Left kidney (tissue), 2 donors: ENCODE measurements around the gene WRAP73. TPM values are rescaled to one million over a fixed set of nuclear protein-coding genes. Genes with fewer than 3 reads are reported as not detected.

Source experiments
- DNase-seq: peaks from one replicate; pipeline ENCODE4 v3.0.0-alpha.2; 2013
- polyA plus RNA-seq: library from polyadenylated mRNA; unstranded; fragments of 120-200 nt; gene quantifications from one replicate; pipeline ENCODE4 v1.2.1, GENCODE V29; 2013; ENCODE audit not compliant: insufficient read length

WRAP73 gene
- polyA plus RNA-seq, 1 donor, result 17.8 TPM

- DNase-seq, result no peak
These were observed 34.9 kb downstream of the WRAP73 start for GRCh38 chr1:3614755-3615742.

GRCh38 chr1:3612123-3612522 lies 37.8 kb downstream of the WRAP73 start:
- no peak for DNase-seq

GRCh38 chr1:3611170-3612019 lies 38.5 kb downstream of the WRAP73 start, which contains the start of gene MEGF6:
Gene MEGF6 (minus strand): TSS chr1:3611508. CDS start chr1:3611268, 240 bp downstream.
- DNase-seq, result peak; percentile 82

GRCh38 chr1:3610527-3611169 lies 39.3 kb downstream of the WRAP73 start:
- peak; percentile 33 for DNase-seq

DNA sequence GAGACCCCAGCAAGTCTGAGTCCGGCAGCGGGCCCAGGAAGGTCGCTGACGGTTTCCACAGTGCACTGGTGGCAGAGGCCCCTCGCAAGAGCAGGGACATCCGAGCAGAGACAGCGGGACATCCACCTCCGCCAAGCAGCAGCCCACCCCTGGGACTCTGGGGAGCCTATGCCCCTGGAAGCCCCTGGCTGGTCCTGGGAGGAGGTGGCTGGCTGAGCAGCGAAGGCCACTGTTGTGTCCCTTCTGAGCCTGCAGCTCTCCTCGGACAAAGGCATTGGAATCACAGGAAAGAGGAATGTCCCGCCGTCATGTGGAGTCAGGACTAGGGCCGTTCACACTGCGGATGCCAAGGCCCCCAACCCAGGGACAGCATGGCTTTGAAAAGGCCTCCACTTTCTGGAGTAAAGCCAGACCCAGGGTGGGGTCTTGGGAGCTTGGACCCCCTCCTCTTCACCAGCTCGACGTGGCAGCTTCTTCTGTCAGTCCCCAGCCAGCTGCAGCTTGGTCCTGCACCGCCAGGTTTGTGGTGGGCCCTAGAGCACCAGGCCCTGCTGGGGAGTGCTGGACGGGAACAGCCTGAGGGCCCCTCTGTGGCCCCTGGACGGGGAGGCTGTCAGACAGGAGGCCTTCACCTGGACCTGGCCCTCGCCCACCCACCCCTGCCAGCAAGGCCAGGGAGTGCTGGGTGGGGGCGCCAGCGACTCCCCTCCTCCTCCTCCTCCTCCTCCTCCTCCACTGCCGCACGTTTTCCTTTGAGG lies 40.0 kb downstream of the WRAP73 start:
- peak; percentile 5 for DNase-seq

DNA sequence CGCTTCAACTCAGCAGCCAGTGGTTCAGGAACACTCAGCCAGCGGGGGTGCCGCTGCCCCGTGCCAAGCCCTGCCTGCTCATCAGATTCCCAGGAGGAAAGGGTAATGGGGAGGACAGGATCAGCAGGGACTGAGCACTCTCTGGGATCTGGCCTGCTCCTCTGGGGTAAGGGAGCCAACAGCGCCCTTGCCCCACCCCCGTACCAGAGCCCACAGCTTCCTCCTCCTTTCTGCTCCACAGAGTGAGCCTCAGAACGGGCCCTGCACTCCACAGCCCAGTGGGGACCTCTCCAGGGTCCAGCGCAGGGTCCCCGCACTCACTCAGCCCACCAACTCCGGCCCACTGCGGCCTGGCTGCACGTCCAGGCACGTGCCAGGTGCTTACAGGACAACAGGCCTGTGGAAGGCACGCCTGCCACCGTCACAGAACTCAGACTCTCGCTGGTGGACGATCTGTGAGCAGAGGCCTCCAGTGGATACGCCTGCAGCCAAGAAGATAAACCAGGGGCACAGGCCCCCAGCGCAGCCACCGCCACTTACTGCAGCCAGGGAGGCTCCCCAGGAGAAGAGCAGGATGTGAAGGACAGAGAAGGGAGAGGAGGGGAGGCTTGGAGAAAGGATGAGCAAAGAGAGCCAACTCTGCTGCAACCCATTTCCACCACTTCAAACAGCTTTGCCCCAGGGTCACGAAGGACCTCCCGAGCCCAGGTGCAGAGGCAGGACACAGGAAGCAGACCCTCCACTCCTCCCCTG lies 40.7 kb downstream of the WRAP73 start:
- DNase-seq, result no peak

DNA sequence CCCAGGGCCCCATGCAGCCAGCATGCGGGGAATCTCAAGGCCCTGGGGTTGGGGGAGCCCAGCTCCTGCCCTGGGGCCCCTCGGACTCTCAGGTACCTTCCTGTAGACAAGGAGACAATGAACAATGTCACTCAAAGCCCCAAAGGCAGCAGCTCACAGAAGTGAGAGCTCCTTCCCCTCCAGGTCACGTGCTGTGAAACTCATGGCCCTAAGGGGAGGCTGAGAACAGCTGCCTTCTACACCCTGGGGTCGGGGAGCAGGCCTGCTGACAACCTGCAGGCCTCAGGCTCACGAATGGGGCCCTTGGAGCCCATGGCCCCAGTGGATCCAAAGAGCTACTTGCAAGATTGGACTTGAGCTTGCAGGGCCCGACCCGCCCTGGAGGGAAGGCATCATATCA lies 41.7 kb downstream of the WRAP73 start:
- DNase-seq, result no peak

- DNase-seq, result no peak
These were observed 42.2 kb downstream of the WRAP73 start for GRCh38 chr1:3607703-3608065.

- DNase-seq, result no peak
These were observed 42.9 kb downstream of the WRAP73 start for GRCh38 chr1:3606779-3607702.

- DNase-seq, result no peak
These were observed 44.7 kb downstream of the WRAP73 start for GRCh38 chr1:3604997-3605823.

- no peak for DNase-seq
These were observed 45.4 kb downstream of the WRAP73 start for GRCh38 chr1:3604468-3604974.

GRCh38 chr1:3603571-3604467 lies 46.1 kb downstream of the WRAP73 start:
- DNase-seq, result no peak

GRCh38 chr1:3603156-3603555 lies 46.7 kb downstream of the WRAP73 start:
- DNase-seq, result no peak

DNA sequence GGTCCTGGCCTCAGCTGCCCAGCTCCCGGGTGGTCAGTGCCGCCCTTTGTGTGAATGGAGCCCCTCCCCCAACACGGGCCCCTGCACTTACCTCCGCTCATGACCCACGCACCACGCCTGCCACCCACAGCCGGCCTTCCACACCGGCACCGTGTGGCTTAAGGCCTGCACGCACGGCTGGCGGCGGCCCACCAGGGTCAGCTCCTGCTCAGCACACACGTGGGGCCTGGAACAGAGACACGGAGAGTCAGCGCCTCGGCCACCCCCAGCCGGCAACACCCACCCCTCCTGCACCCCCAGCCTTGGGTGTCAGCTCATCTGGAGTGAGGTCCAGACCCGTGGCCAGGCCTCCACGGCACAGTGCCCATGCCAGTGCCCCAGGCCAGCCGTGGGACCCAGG lies 47.5 kb downstream of the WRAP73 start:
- no peak for DNase-seq

GRCh38 chr1:3601743-3602142 lies 48.2 kb downstream of the WRAP73 start:
- DNase-seq, result no peak

DNA sequence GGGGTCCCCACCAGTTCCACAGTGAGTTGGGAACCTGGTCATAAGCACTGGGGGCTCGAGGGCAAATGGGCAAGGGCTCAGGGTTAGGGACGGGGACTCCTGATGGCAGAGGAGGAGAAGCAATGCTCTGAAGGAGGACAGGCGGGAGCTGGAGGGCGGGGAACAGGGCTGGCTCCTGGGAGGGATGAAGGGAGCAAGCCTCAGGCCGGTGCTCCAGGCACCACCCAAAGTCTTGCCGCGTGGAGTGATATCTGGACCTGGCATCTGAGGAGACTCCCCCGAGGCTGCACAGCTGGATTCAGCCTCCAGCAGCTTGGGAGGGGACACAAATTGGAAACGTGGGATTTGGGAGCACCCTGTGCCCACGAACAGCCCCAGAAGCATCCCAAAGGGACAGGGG lies 49.5 kb downstream of the WRAP73 start:
- no peak for DNase-seq

GRCh38 chr1:3599816-3600215 lies 50.1 kb downstream of the WRAP73 start:
- DNase-seq, result no peak
